ENCODE data around the gene ALG12.

Gene ALG12

GRCh38 chr22:49929994-49930575 lies 11.8 kb upstream of the ALG12 start:
- no peak for DNase-seq (ENCODE audit: low read depth)

GRCh38 chr22:49929211-49929979 lies 11.2 kb upstream of the ALG12 start:
- DNase-seq (ENCODE audit: low read depth): peak; percentile 63

- no peak for DNase-seq (ENCODE audit: low read depth)
Measured at GRCh38 chr22:49928555-49929210, 10.4 kb upstream of the ALG12 start.

- no peak for DNase-seq (ENCODE audit: low read depth)
Measured at GRCh38 chr22:49928185-49928495, 9.9 kb upstream of the ALG12 start.

GRCh38 chr22:49927483-49928184 lies 9.4 kb upstream of the ALG12 start:
- DNase-seq (ENCODE audit: low read depth): no peak

GRCh38 chr22:49926916-49927315 lies 8.7 kb upstream of the ALG12 start:
- no peak for DNase-seq (ENCODE audit: low read depth)

- peak; percentile 52 for DNase-seq (ENCODE audit: low read depth)
Measured at GRCh38 chr22:49925525-49926128, 7.4 kb upstream of the ALG12 start.

- DNase-seq (ENCODE audit: low read depth): no peak
Measured at GRCh38 chr22:49924113-49924833, 6.0 kb upstream of the ALG12 start.

GRCh38 chr22:49923445-49923844 lies 5.2 kb upstream of the ALG12 start:
- no peak for DNase-seq (ENCODE audit: low read depth)

- DNase-seq (ENCODE audit: low read depth): no peak
Measured at GRCh38 chr22:49922926-49923325, 4.7 kb upstream of the ALG12 start.

- no peak for DNase-seq (ENCODE audit: low read depth)
Measured at GRCh38 chr22:49922484-49922883, 4.2 kb upstream of the ALG12 start.

GRCh38 chr22:49921508-49922278 lies 3.5 kb upstream of the ALG12 start:
- no peak for DNase-seq (ENCODE audit: low read depth)

GRCh38 chr22:49920859-49921258 lies 2.6 kb upstream of the ALG12 start:
- DNase-seq (ENCODE audit: low read depth): no peak

- no peak for DNase-seq (ENCODE audit: low read depth)
Measured at GRCh38 chr22:49918911-49919881, 958 bp upstream of the ALG12 start.

GRCh38 chr22:49916831-49917230 lies 1.4 kb downstream of the ALG12 start:
- DNase-seq (ENCODE audit: low read depth): no peak

GRCh38 chr22:49915610-49916009 lies 2.6 kb downstream of the ALG12 start:
- DNase-seq (ENCODE audit: low read depth): no peak

- no peak for DNase-seq (ENCODE audit: low read depth)
Measured at GRCh38 chr22:49914256-49914655, 4.0 kb downstream of the ALG12 start.

- DNase-seq (ENCODE audit: low read depth): no peak
Measured at GRCh38 chr22:49913446-49913845, 4.8 kb downstream of the ALG12 start.

- no peak for DNase-seq (ENCODE audit: low read depth)
Measured at GRCh38 chr22:49913026-49913425, 5.2 kb downstream of the ALG12 start.
